ENCODE measurements around the gene NECTIN1. TPM values are rescaled to one million over a fixed set of nuclear protein-coding genes. Genes with fewer than 3 reads are reported as not detected.

NECTIN1 gene
- total RNA-seq, 1 donor, result 12.7 TPM

DNA sequence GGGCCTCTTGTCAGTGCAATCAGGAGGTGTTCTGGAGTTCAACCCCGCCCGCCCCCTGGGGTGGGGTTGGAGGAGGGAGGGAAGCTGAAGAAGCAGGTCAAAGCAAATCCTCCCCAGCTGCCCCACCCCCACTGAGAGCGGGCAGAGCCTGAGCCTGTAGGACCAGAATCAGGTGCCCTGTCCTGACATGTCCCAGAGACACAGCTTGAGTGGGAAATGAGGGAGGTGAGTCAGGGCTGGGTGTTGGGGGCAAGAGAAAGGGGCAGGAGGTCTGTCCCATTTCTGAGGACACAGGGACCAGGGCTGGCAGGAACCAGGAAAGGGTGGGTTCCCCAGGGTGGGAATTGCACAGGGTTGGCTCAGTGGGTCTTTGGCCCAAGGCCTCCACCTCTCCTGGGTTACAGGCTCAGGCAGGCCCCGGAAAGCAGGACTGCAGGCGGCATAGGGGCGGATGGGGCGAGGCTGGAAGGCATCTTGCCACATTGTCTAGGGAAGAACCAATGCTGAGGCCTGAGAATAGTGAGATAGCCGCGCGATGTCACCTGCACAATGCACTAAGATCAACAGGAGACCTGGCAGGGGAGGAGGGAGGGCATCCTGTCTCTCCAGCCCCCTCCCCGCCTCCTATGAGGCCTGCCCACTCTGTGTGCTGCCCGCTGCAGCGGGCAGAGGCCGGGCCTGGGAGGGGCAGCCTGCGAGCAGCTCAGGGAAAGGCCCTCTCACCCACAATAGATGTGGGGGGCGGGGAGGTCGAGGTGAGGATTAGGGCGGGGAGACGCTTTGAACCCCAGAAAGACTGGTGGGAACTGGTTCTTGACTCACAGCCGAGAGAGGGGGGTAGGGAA lies 32.4 kb downstream of the NECTIN1 start:
- DNase-seq (ENCODE audit: low read depth in 2 of 3, low spot score in 2 of 3), result no peak

DNA sequence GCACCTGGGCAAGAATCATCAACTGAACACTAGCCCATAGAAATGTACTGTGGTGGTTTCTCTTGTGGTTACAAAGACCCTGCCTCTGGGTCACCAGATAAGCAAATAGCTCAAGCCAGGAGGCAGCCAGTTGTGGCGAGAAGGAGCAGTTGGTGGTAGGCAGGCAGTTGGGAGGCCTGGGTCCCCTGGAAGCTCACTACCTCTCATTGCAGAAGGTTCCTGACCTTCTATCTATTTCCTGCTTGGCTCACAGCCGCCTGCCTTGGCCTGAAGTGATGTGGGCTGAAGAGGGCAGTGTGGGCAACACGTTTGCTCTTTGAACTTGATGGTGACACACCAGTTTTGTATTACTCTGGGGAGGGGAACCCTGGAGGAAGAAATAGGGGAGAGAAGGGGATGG lies 34.7 kb downstream of the NECTIN1 start:
- DNase-seq (ENCODE audit: low read depth in 2 of 3, low spot score in 2 of 3), result peak in 2 of 3 donors; percentile 74 to 88

DNA sequence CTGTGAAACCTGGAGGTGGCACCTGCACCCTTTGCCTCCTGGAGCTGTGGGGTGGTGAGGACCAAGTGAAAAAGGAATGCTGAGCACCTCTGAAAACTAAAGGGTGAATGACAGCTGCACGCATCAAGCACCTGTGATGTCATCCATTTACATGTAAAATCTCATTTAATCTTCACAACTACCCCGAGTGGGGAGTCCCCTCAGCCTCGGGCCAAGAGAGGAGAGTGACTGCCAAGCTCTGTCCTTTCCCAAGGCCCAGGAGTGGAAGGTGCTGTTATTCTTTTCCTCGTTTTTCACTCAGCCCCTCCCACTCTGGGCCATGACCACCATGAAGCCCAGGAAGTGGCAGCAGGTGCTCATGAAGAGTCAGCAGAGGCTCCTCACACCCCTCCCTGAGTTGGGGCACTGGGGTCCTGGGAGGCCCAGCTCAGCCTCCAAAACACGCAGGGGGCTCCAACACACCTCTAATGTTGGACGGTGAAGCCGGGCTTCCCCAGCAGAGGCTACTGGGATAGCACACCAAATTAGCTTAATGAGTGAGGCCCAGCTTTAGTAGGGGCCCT lies 35.7 kb downstream of the NECTIN1 start:
- no peak for DNase-seq (ENCODE audit: low read depth in 2 of 3, low spot score in 2 of 3)

DNA sequence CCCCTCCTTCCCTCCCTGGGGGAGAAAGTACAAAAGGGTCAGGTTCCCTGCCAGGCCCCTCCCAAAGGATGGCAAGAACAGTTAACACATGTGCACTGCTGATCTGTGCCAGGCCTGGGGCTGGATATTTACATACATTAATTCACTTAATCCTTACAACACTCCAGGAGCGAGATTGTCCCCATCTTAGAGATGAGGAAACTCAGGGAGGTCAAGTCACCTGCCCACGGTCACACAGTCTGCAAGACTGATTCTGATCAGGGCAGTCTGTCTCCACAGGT lies 36.5 kb downstream of the NECTIN1 start:
- no peak for DNase-seq (ENCODE audit: low read depth in 2 of 3, low spot score in 2 of 3)

DNA sequence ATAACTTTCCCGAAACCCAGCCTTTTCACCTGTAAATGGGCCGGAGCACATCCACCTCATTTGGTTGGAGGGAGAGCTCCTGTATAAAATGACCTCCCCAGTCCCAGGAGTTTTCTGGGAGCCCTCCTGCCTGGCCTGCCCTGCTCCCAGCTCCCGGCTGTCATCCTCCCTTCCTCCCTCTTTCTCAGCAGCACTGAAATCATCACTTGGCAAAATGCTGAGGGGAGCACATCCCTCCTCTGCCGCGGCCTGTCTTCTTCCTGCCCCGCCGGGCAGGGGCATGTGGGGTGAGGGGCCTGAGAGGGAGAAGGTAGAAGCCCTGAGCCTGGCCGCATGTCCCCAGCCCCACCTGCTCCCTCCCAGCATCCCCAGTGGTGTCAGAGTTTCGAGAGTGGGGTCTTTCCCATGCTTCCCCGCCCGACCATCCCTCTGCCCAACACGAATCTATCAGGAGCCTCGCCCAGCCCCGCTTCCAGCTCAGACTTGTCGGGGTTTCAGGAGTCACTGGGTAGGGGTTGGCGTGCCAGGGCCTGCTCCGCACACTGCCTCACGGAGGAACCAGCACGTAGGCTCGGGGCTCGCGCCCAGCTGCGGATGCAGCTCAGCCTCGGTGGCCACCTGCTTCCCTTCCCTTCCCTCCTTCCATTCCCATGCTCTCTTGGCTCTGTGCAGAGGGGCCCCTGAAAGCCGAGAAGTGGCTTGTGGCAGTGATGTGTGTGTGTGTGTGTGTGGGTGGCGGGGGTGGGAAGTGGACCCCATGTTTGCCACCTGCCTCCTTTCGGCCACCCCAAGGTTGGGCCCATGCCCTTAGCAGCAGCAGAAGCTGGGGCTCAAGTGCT lies 37.1 kb downstream of the NECTIN1 start:
- DNase-seq (ENCODE audit: low read depth in 2 of 3, low spot score in 2 of 3), result no peak

DNA sequence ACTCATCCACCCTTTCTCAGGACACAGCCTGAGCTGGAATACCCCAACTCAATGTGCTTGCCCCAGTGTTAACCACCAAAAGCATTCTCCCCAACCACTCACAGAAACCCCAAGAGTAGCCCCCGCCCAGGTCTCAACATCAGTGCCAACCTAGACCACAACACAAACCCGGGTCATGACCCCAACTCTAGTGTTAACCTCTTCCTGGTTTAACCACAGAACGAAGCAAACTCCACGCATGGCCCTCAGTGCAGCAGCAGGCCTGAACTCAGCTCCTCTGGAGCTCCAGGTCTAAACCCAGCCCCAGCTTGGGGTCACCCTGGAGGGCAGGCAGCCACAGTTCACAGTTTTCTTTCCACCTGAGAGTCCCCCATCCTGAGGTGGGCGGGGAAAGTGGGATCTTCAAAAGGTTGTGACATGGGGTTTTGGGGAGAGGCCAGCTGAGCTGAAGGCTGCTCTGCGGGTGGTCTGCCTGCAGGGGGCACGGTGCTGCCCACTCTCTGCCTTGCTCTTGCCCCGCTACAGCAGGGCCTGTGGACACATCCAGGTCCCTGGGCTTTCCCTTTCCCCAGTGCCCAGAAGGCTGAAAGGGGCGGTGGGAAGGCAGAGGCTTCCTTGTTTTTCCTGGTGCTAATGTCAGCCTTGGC lies 37.9 kb downstream of the NECTIN1 start:
- DNase-seq (ENCODE audit: low read depth in 2 of 3, low spot score in 2 of 3), result peak in 2 of 3 donors; percentile 24 to 65

DNA sequence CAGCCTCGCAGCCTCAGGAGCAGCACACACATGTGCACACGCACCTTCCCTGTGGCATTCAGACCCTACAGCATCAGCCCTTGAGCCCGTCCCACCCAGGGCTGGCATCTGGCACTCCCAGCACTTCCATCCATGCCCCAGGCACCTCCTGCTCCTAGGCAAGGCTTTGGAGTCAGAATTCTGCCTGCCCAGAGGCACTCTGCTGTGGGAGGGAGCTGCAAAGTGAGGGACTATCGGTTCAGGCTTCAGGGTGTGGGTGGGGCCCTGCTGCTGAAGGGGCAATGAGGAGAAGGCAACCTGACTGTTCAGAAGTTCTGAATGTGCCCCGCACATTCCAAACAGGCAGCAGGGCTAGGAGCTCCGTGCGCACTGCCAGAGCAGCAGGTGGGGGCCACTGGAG lies 39.7 kb downstream of the NECTIN1 start:
- no peak for DNase-seq (ENCODE audit: low read depth in 2 of 3, low spot score in 2 of 3)

DNA sequence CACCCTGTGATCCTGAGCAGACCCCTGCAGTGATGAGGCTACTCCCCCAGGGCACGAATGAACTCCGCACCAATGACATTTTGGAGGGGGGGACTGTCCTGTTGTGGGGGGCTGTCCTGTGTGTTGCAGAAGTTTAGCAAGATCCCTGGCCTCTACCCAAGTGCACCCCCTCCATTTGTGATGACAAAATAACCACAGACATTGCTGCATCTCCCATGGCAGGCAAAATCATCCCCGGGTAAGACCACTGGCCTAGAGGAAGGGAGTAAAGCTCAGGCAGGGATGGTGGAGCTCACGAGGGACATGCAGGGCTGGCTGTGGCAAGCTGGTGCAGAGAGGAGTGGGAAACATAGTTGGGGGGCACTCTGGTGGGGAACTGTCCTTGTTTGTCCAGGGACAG lies 40.6 kb downstream of the NECTIN1 start:
- DNase-seq (ENCODE audit: low read depth in 2 of 3, low spot score in 2 of 3), result no peak

DNA sequence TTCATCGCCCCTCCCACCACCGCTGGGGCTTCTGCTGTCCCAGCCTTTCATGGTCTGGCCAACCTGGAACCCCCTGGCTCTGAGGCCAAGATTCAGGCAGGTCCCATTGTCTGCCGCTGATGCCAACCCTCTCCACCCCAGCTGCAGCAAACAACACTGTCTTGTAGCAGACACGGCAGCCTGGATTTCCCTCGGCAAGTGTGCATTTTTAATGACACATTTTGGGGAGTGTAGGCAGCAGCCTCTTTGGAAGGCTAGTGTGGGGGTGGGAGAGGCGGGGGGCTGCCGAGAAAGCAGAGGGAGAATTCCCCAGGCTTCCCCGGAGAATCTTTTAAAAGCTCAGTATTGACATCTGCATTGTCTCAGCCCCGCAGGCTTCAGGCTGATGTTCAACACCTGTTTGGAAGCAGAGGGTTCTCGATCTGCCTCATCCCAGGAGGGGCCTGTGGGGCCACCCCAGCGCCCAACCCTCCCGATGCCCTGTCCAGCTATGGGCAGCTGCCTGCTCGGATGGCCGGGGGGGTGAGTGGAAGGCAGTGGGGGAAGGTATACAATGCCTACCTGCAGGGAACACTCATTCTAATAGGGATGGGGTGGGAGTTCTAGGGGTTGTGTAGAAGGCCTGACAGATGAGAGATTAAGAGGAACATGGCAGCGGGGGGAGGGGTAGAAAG lies 41.5 kb downstream of the NECTIN1 start:
- no peak for DNase-seq (ENCODE audit: low read depth in 2 of 3, low spot score in 2 of 3)

DNA sequence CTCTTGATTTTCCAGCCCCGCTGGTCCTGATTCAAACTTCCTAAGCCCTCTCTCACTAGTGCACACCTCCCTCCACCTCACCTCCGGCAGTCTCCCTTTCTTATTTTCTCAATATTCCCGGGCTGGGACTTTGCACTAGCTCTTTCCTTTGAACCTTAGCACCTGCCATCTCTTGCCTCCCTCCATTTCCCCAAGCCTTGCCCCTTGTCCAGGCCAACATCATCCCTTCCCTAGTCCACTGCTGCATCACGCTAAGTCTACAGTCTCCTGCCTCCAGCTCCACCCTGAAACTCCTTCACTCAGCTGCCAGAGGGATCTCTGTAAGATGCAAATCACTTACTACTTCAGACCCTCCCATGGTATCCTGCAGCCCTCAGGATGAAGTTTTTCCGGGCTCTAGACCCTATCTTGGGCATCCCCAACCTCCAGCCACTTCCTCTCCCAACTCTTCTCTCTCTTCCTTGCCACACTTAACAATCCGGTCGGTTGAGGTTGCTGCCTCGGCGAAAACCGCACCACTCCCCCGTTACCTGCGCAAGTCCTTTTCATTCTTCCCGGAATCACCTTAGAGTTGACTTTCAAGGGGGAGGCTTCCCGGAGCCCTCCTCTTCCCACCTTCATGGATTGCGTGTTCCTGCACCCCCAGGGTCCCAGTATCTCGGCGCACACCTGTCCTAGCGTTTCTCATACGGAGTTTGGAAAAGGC lies 42.7 kb downstream of the NECTIN1 start:
- DNase-seq (ENCODE audit: low read depth in 2 of 3, low spot score in 2 of 3), result no peak

DNA sequence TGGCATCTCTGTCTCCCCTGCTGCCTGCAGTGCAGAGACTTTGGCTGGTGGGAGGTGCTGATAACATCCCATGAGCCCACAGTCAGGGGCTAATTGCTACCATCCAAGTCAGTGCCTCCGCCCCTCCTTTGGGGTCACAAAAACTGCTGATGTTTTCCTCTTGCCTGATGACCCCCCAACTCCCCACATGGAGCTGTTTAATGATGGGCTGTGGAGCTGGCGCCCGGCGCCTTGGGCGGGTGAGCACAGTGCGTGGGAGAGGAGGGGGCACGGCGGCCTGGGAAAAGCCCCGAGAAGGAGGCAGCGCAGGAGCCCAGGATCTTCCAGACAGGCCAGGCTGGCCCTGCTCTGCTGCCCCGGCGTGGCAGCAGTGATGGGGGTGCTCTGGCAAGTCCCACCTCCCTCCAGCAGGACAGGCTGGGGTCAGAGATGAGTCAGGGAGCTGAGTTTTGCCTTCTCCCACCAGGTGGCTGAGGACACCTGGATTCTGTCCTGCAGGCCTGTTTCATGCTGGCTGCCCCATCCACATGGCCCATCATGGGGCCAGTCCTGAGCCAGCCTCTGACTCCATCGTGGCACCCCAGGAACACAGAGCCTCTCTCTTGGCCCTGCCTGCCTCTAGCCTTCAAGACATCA lies 43.8 kb downstream of the NECTIN1 start:
- no peak for DNase-seq (ENCODE audit: low read depth in 2 of 3, low spot score in 2 of 3)

DNA sequence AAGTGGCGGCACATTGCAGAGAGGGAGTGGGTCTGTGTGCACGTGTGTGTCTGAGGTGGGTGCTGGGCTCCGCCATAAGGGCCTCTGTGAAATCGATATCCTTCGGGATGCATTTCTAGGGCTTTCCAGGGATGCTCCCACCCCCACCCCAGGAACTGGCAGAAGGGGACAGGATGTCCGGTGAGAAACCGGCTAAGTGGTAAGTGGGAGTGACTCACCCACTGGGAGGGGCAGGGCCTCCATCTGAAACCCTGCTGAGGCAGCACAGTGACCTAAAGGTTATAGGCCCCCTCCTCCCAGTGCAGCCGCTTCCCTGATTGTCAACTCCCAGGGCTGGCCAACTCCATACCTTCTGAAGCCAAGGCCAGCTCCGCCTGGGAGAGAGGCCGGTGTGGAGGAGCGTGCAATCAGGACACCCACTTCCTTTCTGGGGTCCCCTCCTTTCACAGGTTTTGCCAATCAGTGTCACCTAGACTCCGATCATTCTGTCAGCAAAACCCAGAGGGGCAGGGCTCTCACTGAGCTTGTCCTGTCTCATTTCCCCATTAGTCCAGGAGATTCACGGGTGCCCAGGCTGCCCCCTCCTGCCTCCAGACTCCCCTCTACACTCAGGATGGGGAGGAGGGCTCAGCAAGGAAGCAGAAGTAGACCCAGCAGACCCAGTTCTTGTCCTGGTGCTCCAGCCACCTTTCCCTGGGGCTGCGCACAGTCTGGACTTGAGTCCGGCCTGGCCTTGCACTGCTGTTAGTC lies 44.5 kb downstream of the NECTIN1 start:
- DNase-seq (ENCODE audit: low read depth in 2 of 3, low spot score in 2 of 3), result no peak

DNA sequence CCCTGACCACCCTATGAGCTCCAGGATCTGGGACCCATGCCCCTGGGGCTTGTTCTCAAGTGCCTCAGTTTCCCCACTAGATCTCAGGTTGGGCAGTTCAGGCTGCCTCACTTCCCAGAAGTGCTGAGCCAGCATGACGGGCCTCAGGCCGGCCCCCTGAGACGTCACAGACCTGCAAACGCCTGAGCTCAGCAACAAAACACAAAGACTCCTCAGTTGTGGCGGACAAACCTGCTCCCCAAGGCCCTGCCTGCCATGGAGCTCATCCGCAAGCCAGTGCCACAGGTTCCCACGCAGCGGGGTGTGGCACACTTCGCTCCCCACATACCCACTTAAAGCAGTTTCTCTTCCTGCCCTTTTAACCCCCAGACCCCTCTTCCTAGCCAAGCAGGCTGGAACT lies 45.2 kb downstream of the NECTIN1 start:
- no peak for DNase-seq (ENCODE audit: low read depth in 2 of 3, low spot score in 2 of 3)

DNA sequence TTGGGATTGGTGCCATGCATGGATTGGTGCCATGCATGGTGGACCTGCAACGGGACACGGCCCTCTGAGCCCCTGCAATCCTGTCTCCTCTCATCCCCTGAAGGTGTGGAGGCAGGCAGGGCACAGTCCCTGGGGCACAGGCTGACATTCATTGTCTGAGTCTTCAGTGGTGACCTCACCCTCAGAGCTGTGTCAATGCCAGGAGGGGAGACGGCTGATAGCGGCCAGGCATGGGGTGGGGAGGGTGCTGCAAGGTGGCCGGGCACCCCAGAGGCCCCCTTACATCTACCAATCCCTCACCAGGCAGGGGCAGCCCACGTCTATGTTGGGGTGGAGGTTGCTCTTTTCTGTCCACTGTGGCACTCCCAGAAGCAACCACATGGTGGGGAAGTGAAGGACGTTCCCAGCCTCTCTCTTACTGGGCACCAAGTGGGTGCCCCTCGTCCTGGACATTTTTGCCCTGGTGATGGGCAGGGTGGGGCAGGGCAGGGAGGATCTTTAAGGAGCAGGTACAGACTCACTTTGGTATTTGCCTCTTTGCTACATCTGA lies 47.6 kb downstream of the NECTIN1 start:
- DNase-seq (ENCODE audit: low read depth in 2 of 3, low spot score in 2 of 3), result no peak

DNA sequence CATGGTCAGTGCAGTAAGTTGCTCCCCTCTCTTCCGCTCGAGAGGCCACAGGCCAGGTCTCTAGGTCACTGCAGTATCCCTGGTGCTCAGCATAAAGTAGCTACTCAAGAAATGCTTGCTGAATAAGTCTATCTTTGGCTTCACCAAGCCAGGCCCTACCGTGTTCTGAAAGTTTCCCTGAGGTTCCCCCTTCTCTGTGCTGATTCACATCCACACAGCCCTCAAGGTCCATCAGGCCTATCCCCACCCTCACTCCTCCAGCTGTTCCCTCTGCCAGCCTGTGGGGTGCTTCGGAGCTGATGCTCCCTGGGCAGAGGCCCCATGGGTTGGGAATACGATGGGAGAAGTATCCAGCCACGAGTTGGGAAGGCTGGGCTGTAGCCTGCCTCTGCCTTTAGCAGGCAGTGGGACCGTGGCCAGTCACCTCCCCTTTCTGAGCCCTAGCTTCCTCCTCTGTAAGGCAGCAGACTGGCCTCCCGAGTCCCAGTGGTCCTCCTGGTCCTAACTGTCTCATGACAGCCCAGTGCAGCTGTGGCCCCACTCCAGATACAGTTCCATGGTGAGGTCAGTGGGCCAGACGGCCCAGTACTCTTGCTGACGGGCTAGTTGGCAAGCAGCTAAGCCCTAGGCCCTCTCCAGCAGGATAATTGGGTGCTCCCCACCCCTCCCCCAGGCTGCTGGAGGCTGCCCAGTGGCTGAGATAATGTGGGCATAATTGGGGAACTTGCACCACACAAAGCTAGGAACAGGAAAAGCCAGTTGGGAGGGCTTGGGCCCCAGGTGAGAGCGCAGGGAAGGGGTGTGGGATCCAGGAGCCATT lies 48.2 kb downstream of the NECTIN1 start:
- DNase-seq (ENCODE audit: low read depth in 2 of 3, low spot score in 2 of 3), result no peak

DNA sequence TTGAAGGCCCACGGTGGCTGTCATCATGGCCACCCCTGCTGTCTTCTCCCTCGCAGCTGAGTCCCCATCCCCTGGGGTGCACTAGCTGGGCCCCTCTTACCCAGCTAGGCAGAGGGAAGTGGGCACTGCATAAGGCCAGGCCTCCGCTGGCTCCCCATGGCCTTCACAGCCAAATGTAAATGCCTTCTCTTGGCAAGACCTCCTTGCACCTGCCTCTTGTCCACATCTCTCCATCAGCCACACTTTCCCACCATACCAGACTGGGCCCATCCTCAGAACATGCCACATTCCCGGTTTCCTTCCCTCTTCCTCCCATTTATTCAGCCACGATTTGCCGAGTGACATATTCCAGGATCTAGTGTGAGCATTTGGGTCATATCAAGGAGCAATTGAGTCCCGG lies 49.7 kb downstream of the NECTIN1 start:
- DNase-seq (ENCODE audit: low read depth in 2 of 3, low spot score in 2 of 3), result no peak

DNA sequence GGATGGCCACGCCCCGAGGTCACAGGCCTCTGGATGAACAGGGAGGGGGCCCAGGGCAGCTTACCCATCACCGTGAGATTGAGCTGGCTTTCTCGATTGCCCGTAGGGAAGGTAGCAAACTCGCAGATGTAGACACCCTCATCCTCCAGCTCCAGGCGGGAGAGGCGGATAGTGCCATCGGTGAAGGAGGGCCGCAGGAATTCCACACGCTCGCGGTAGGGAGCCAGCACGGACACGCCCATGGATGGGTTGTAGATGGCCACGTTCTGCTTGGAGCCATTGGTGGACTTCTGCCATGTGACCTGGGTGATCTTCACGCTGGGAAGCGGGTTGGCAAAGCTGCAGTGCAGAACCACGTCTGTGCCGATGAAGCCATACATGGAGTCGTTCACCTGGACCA lies 50.6 kb downstream of the NECTIN1 start:
- no peak for DNase-seq (ENCODE audit: low read depth in 2 of 3, low spot score in 2 of 3)

DNA sequence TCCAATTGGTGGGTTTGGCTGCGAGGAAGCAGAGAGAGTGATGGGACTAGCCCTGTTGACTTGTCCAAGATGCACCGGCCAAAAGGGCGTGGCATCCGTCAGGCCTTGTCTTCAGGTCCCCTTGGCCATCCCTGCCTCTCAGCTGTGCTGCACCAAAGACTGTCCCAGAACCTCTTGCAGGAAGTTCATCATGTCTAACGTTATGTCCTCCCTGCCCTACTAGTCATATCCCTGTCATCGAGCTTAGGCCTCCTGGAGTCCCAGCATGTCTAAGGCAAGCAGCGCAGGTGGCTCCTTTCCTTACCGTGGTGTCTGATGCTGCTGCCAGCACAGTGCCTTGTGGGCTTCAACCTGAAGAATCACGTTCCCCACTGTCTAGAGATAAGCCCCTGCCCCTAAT lies 51.2 kb downstream of the NECTIN1 start:
- no peak for DNase-seq (ENCODE audit: low read depth in 2 of 3, low spot score in 2 of 3)
